Ovary (tissue), 3 donors: ENCODE data around the gene FBXL16.
A peak's percentile ranks its signal among the peaks of the same experiment; 100 is the strongest.

Experiments used
- CTCF ChIP-seq, 3 donors: fragments of 450-650 bp in 2 of 3; fragments of 200-600 bp in 1 of 3; IDR thresholded peaks; one replicate each; pipeline versions ENCODE4 v1.5.1 to v1.8.0; 2016 to 2022; ENCODE audit warnings: antibody characterized with exemption in 3 of 3, mild to moderate bottlenecking in 1 of 3
- POLR2A ChIP-seq: fragments of 450-650 bp; IDR thresholded peaks from one replicate; pipeline ENCODE4 v1.6.1; 2017; ENCODE audit warnings: antibody characterized with exemption, mild to moderate bottlenecking, moderate library complexity
- donor health status: DM: no; HTN: no; CAD: no.

DNA sequence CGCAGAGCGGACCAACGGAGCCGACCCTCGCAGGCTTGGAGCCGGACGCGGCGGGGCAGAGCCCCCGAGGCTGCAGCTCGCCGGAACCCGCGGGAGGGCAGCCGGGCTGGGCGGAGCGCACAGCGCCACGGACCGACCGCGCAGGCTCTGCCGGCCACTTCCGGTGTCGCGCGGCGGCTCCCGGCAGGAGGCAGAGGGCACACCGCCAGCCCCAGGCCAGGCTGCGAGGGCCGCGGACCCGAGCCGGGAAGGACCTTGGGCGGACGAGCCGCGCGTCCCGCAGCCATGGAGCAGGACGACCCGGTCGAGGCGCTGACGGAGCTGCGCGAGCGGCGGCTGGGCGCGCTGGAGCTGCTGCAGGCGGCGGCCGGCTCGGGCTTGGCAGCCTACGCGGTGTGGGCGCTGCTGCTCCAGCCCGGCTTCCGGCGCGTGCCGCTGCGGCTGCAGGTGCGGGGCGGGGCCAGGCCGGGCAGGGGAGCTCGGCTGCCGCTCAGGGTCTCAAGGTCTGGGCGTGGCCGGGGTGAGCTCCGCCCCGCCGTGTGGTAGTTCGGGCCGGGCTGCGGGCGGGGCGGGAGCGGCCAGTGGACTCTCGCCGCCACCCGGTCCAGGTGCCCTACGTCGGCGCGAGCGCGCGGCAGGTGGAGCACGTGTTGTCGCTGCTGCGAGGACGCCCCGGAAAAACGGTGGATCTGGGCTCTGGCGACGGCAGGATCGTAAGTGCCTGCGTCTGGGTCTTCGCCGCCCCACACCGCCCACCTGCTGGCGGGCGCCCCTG lies 15.6 kb upstream of the FBXL16 start, which contains the start of gene ANTKMT:
- TF ChIP-seq POLR2A (peak; percentile 42), CTCF (IDR thresholded peaks at IDR 0.05) (peak in 2 of 3 donors; percentile 46 to 55)
